HG03139 (cell line): ENCODE data around the gene LRPAP1.
"Not testable (repeated sequence)": the region's sequence is repeated elsewhere in the genome, so short reads cannot be mapped to it uniquely, and the experiment has no call there.

ENCODE experiments used
- ATAC-seq: cut with Tn5 transposase; IDR thresholded peaks from one replicate; pipeline ENCODE4 v1.9.1; 2021; ENCODE audit not compliant: unreplicated experiment

Gene LRPAP1

GRCh38 chr4:3519468-3520264, 12.6 kb downstream of the LRPAP1 start:
- no peak for ATAC-seq

GRCh38 chr4:3518941-3519340, 13.3 kb downstream of the LRPAP1 start:
- ATAC-seq = no peak

- ATAC-seq = no peak
These were observed 13.7 kb downstream of the LRPAP1 start for GRCh38 chr4:3518511-3518880.

GRCh38 chr4:3517731-3518510, 14.3 kb downstream of the LRPAP1 start:
- no peak for ATAC-seq

- ATAC-seq = no peak
These were observed 15.1 kb downstream of the LRPAP1 start for GRCh38 chr4:3516836-3517730.

- ATAC-seq = no peak
These were observed 16.0 kb downstream of the LRPAP1 start for GRCh38 chr4:3516061-3516835.

GRCh38 chr4:3515646-3516045, 16.6 kb downstream of the LRPAP1 start:
- no peak for ATAC-seq

GRCh38 chr4:3514806-3515501, 17.3 kb downstream of the LRPAP1 start:
- no peak for ATAC-seq

- ATAC-seq = no peak
These were observed 17.9 kb downstream of the LRPAP1 start for GRCh38 chr4:3514221-3514780.

GRCh38 chr4:3513807-3514206, 18.4 kb downstream of the LRPAP1 start:
- no peak for ATAC-seq

GRCh38 chr4:3512719-3513118, 19.5 kb downstream of the LRPAP1 start:
- no peak for ATAC-seq

- no peak for ATAC-seq
These were observed 19.9 kb downstream of the LRPAP1 start for GRCh38 chr4:3512279-3512678.

GRCh38 chr4:3511601-3512000, 20.6 kb downstream of the LRPAP1 start:
- ATAC-seq = not testable (repeated sequence)

GRCh38 chr4:3511187-3511586, 21.0 kb downstream of the LRPAP1 start:
- no peak for ATAC-seq

GRCh38 chr4:3510481-3510880, 21.7 kb downstream of the LRPAP1 start:
- ATAC-seq = no peak

GRCh38 chr4:3508542-3508941, 23.7 kb downstream of the LRPAP1 start:
- no peak for ATAC-seq

GRCh38 chr4:3505231-3505630, 27.0 kb downstream of the LRPAP1 start:
- no peak for ATAC-seq

- no peak for ATAC-seq
These were observed 29.0 kb downstream of the LRPAP1 start for GRCh38 chr4:3502941-3503936.
